Large intestine (tissue), 12 donors: ENCODE measurements around the gene FXR1. TPM values are rescaled to one million over a fixed set of nuclear protein-coding genes. Genes with fewer than 3 reads are reported as not detected.
A peak's percentile ranks its signal among the peaks of the same experiment; 100 is the strongest.
"Not testable (repeated sequence)": the region's sequence is repeated elsewhere in the genome, so short reads cannot be mapped to it uniquely, and the experiment has no call there.

Experiments
- DNase-seq, 2 donors: peaks; one replicate each; pipeline versions ENCODE4 v3.0.0 to v3.0.0-alpha.2; 2013
- H3K27ac ChIP-seq: one replicate; pipeline ENCODE4 v1.5.1; 2013; ENCODE audit warnings: low read length
- H3K27me3 ChIP-seq: 2 replicates; pipeline ENCODE4 v1.6.1; 2013; ENCODE audit warnings: low read length; ENCODE audit not compliant: control insufficient read depth, insufficient read depth
- H3K36me3 ChIP-seq: 2 replicates; pipeline ENCODE4 v1.6.1; 2013; ENCODE audit warnings: low read length; ENCODE audit not compliant: control insufficient read depth, insufficient read depth
- H3K4me1 ChIP-seq: one replicate; pipeline ENCODE4 v1.6.1; 2013; ENCODE audit warnings: low read length; ENCODE audit not compliant: control insufficient read depth, insufficient read depth
- H3K4me3 ChIP-seq: one replicate; pipeline ENCODE4 v1.5.1; 2013; ENCODE audit warnings: low read length
- H3K9me3 ChIP-seq: one replicate; pipeline ENCODE4 v1.6.1; 2013; ENCODE audit warnings: mild to moderate bottlenecking, low read depth, low read length, moderate library complexity; ENCODE audit not compliant: control insufficient read depth
- WGBS: methylation state at CpG from one replicate; pipeline ENCODE4 v1.1.5; 2013; ENCODE audit warnings: low lambda C conversion rate; ENCODE audit not compliant: insufficient coverage; 5-methylcytosine and 5-hydroxymethylcytosine counted together
- long read RNA-seq, 11 donors: transcript quantifications; one replicate each; lab custom pipeline, GENCODE V29; 2026
- polyA plus RNA-seq: library from polyadenylated mRNA; unstranded; fragments of 120-200 nt; gene quantifications from one replicate; pipeline ENCODE4 v1.2.1, GENCODE V29; 2013

Gene FXR1
- polyA plus RNA-seq = 152 TPM
- long read RNA-seq, donor 1, full-length matches to known transcripts = 12 of 12 reads
- long read RNA-seq, donor 1, partial matches to known transcripts = 0 of 12 reads
- long read RNA-seq, donor 1, other reads (novel, unspliced or antisense) = 0 of 12 reads
- long read RNA-seq, donor 2, full-length matches to known transcripts = 19 of 40 reads
- long read RNA-seq, donor 2, partial matches to known transcripts = 21 of 40 reads
- long read RNA-seq, donor 2, other reads (novel, unspliced or antisense) = 0 of 40 reads
- long read RNA-seq, donor 3 = 0 reads
- long read RNA-seq, donor 4, partial matches to known transcripts = 0 of 1 reads
- long read RNA-seq, donor 4, other reads (novel, unspliced or antisense) = 0 of 1 reads
- long read RNA-seq, donor 5, full-length matches to known transcripts = 7 of 7 reads
- long read RNA-seq, donor 5, partial matches to known transcripts = 0 of 7 reads
- long read RNA-seq, donor 5, other reads (novel, unspliced or antisense) = 0 of 7 reads
- long read RNA-seq, donor 6, full-length matches to known transcripts = 18 of 175 reads
- long read RNA-seq, donor 6, partial matches to known transcripts = 71 of 175 reads
- long read RNA-seq, donor 6, other reads (novel, unspliced or antisense) = 86 of 175 reads
- long read RNA-seq, donor 7, partial matches to known transcripts = 0 of 5 reads
- long read RNA-seq, donor 7, other reads (novel, unspliced or antisense) = 0 of 5 reads
- long read RNA-seq, donor 8, full-length matches to known transcripts = 27 of 237 reads
- long read RNA-seq, donor 8, partial matches to known transcripts = 73 of 237 reads
- long read RNA-seq, donor 8, other reads (novel, unspliced or antisense) = 137 of 237 reads
- long read RNA-seq, donor 9, full-length matches to known transcripts = 21 of 39 reads
- long read RNA-seq, donor 9, partial matches to known transcripts = 18 of 39 reads
- long read RNA-seq, donor 9, other reads (novel, unspliced or antisense) = 0 of 39 reads
- long read RNA-seq, donor 10, full-length matches to known transcripts = 19 of 34 reads
- long read RNA-seq, donor 10, partial matches to known transcripts = 15 of 34 reads
- long read RNA-seq, donor 10, other reads (novel, unspliced or antisense) = 0 of 34 reads
- long read RNA-seq, donor 11, full-length matches to known transcripts = 7 of 7 reads
- long read RNA-seq, donor 11, partial matches to known transcripts = 0 of 7 reads
- long read RNA-seq, donor 11, other reads (novel, unspliced or antisense) = 0 of 7 reads

- peak within 1 kb of the TSS; percentile 69 for H3K4me3 ChIP-seq
- DNase-seq = peak; percentile 77 to 90
- no peaks in the 10 kb centered on the region for H3K27me3 ChIP-seq
- H3K9me3 ChIP-seq = no peaks in the 10 kb centered on the region
- H3K36me3 ChIP-seq = no peaks in the 10 kb centered on the region
- H3K27ac ChIP-seq = peak within 1 kb of the TSS; percentile 61
- WGBS = no CpG with 5 or more reads among the region's 68 CpGs
- H3K4me1 ChIP-seq = peaks cover 9% of the 10 kb centered on the region
Measured at GRCh38 chr3:180912304-180913296, at the start of gene FXR1. TSS of gene FXR1 (plus strand) at chr3:180912670. CDS start at chr3:180912686, 16 bp downstream.

- DNase-seq = no peak
- Histone ChIP-seq H3K4me3 (no peak overlapping the region), H3K27ac (no peak overlapping the region), H3K27me3 (peaks cover 15% of the 10 kb centered on the region), H3K9me3 (no peaks in the 10 kb centered on the region), H3K4me1 (no peaks in the 10 kb centered on the region), H3K36me3 (no peaks in the 10 kb centered on the region)
- no CpG with 5 or more reads among the region's 28 CpGs for WGBS
Measured at GRCh38 chr3:180870008-180870699, 42.3 kb upstream of the FXR1 start.

GRCh38 chr3:180871901-180872300 lies 40.6 kb upstream of the FXR1 start:
- DNase-seq = no peak
- H3K36me3 ChIP-seq = no peaks in the 10 kb centered on the region
- H3K27me3 ChIP-seq = peaks cover 15% of the 10 kb centered on the region
- WGBS = no CpG with 5 or more reads among the region's 3 CpGs
- H3K4me1 ChIP-seq = no peaks in the 10 kb centered on the region
- H3K27ac ChIP-seq = no peak overlapping the region
- H3K9me3 ChIP-seq = no peaks in the 10 kb centered on the region
- no peak overlapping the region for H3K4me3 ChIP-seq

GRCh38 chr3:180872430-180872829 lies 40.0 kb upstream of the FXR1 start:
- DNase-seq, H3K27ac ChIP-seq, H3K4me1 ChIP-seq, H3K4me3 ChIP-seq, H3K9me3 ChIP-seq, H3K36me3 ChIP-seq: not testable (repeated sequence)
- peaks cover 15% of the 10 kb centered on the region for H3K27me3 ChIP-seq
- WGBS = no CpG with 5 or more reads among the region's 9 CpGs

GRCh38 chr3:180875124-180875698 lies 37.3 kb upstream of the FXR1 start:
- Histone ChIP-seq H3K27me3 (peaks cover 2% of the 10 kb centered on the region), H3K4me3 (no peak overlapping the region), H3K9me3 (no peaks in the 10 kb centered on the region), H3K36me3 (no peaks in the 10 kb centered on the region), H3K27ac (no peak overlapping the region), H3K4me1 (no peaks in the 10 kb centered on the region)
- DNase-seq = no peak
- 100% methylated on average over 1 of the region's 2 CpGs for WGBS

- H3K27ac ChIP-seq = no peak overlapping the region
- H3K4me3 ChIP-seq = no peak overlapping the region
- no peaks in the 10 kb centered on the region for H3K27me3 ChIP-seq
Measured at GRCh38 chr3:180881065-180881801, 31.2 kb upstream of the FXR1 start.

GRCh38 chr3:180882115-180882514 lies 30.4 kb upstream of the FXR1 start:
- no peaks in the 10 kb centered on the region for H3K36me3 ChIP-seq
- WGBS = 79% methylated on average over 4 of the region's 4 CpGs
- DNase-seq = no peak
- no peaks in the 10 kb centered on the region for H3K27me3 ChIP-seq
- no peak overlapping the region for H3K27ac ChIP-seq
- H3K4me1 ChIP-seq = no peaks in the 10 kb centered on the region
- no peak overlapping the region for H3K4me3 ChIP-seq
- no peaks in the 10 kb centered on the region for H3K9me3 ChIP-seq

More at GRCh38 chr3:180881065-180881801, 31.2 kb upstream of the FXR1 start:
- H3K4me1 ChIP-seq = no peaks in the 10 kb centered on the region
- no peaks in the 10 kb centered on the region for H3K36me3 ChIP-seq
- no peaks in the 10 kb centered on the region for H3K9me3 ChIP-seq
- no peak for DNase-seq
- 92% methylated on average over 4 of the region's 15 CpGs for WGBS

- Histone ChIP-seq H3K27ac (no peak overlapping the region), H3K4me3 (no peak overlapping the region), H3K36me3 (no peaks in the 10 kb centered on the region), H3K27me3 (no peaks in the 10 kb centered on the region), H3K4me1 (no peaks in the 10 kb centered on the region), H3K9me3 (peaks cover 6% of the 10 kb centered on the region)
- DNase-seq = no peak
- WGBS = 77% methylated on average over 3 of the region's 6 CpGs
Measured at GRCh38 chr3:180888992-180889560, 23.4 kb upstream of the FXR1 start.
